Activated naive CD4-positive, alpha-beta T cell treated with anti-CD3 and anti-CD28 coated beads, Interleukin-2, amount 50 U/mL, for 16 hours (primary cell): Measurements from ENCODE around the gene ANKRD24.
"Not testable (repeated sequence)": the region's sequence is repeated elsewhere in the genome, so short reads cannot be mapped to it uniquely, and the experiment has no call there.

ENCODE experiments used
- DNase-seq: peaks from one replicate; pipeline ENCODE4 v3.0.0-alpha.2; 2020

The ANKRD24 gene

GRCh38 chr19:4174213-4174894 is 8.1 kb upstream of the ANKRD24 start:
- no peak for DNase-seq

GRCh38 chr19:4174895-4175668 is 7.4 kb upstream of the ANKRD24 start:
- DNase-seq, result no peak

- no peak for DNase-seq
These were observed 6.9 kb upstream of the ANKRD24 start for GRCh38 chr19:4175669-4175931.

- no peak for DNase-seq
These were observed 5.3 kb upstream of the ANKRD24 start for GRCh38 chr19:4177146-4177545.

- DNase-seq, result no peak
These were observed 3.5 kb upstream of the ANKRD24 start for GRCh38 chr19:4178990-4179389.

- no peak for DNase-seq
These were observed 1.4 kb upstream of the ANKRD24 start for GRCh38 chr19:4181053-4181508.

GRCh38 chr19:4183967-4184717 is 1.7 kb downstream of the ANKRD24 start:
- no peak for DNase-seq

- DNase-seq, result no peak
These were observed 2.3 kb downstream of the ANKRD24 start for GRCh38 chr19:4184718-4185352.

- DNase-seq, result no peak
These were observed 3.1 kb downstream of the ANKRD24 start for GRCh38 chr19:4185413-4186086.

- DNase-seq, result peak; percentile 78
These were observed 3.9 kb downstream of the ANKRD24 start for GRCh38 chr19:4186087-4186993.

- no peak for DNase-seq
These were observed 5.0 kb downstream of the ANKRD24 start for GRCh38 chr19:4187313-4188122.

GRCh38 chr19:4189641-4190040 is 7.2 kb downstream of the ANKRD24 start:
- DNase-seq, result no peak

GRCh38 chr19:4192537-4192936 is 10.0 kb downstream of the ANKRD24 start:
- DNase-seq, result not testable (repeated sequence)

- no peak for DNase-seq
These were observed 11.9 kb downstream of the ANKRD24 start for GRCh38 chr19:4194353-4194752.

- DNase-seq, result no peak
These were observed 13.5 kb downstream of the ANKRD24 start for GRCh38 chr19:4196009-4196408.

- DNase-seq, result no peak
These were observed 14.2 kb downstream of the ANKRD24 start for GRCh38 chr19:4196587-4197148.

- no peak for DNase-seq
These were observed 14.7 kb downstream of the ANKRD24 start for GRCh38 chr19:4197228-4197624.

GRCh38 chr19:4197625-4198466 is 15.4 kb downstream of the ANKRD24 start:
- DNase-seq, result no peak

- DNase-seq, result no peak
These were observed 16.1 kb downstream of the ANKRD24 start for GRCh38 chr19:4198467-4199126.
